K562 (cell line): ENCODE results near the gene CACNG8. TPM values are rescaled to one million over a fixed set of nuclear protein-coding genes. Genes with fewer than 3 reads are reported as not detected.

Source experiments
- ATAC-seq: fragments of 200-7000 bp; cut with Tn5 transposase; 3 replicates; pipeline ENCODE4 v1.9.1; 2020; ENCODE audit warnings: moderate library complexity
- BruUV-seq: library from RNA; stranded (reverse); fragments of 400-500 nt; replicated peaks from 2 replicates; lab custom pipeline; 2021; lab: Mats Ljungman, UMichigan
- CTCF ChIA-PET: fragments of 300-600 bp; formaldehyde crosslinking; extraction: SDS; loops from one replicate; lab custom pipeline; 2021; ENCODE audit warnings: low intra/inter-chr PET ratio; lab: Yijun Ruan, JAX
- POLR2A ChIA-PET: fragments of 300-600, 350-650 bp; sonication (Branson Sonifier 250); formaldehyde crosslinking; extraction: SDS; loops from one replicate; lab custom pipeline; 2021; ENCODE audit warnings: antibody characterized with exemption, inconsistent platforms; lab: Yijun Ruan, JAX
- DNase-seq, 4 experiments: peaks; one replicate each; pipeline versions ENCODE4 v3.0.0 to v3.0.0-alpha.2; 2011 to 2018; ENCODE audit warnings: low spot score in 3 of 4, mixed read lengths in 3 of 4; ENCODE audit errors: extremely low read depth in 1 of 4
- FAIRE-seq: peaks from 2 replicates; lab custom pipeline; 2011; peaks lifted over from hg19 to GRCh38; lab: Jason Lieb, UNC
- H2AFZ ChIP-seq: 2 replicates; pipeline ENCODE4 v1.6.0; 2011; ENCODE audit warnings: low read depth, low read length, control low read depth, inconsistent platforms
- H3K27ac ChIP-seq: fragments of 200-600 bp; 3 replicates; pipeline ENCODE4 v1.8.0; 2011; ENCODE audit warnings: low read depth, mild to moderate bottlenecking, control low read depth, inconsistent platforms, low read length, moderate library complexity, mixed read lengths; ENCODE audit errors: extremely low read depth
- H3K27me3 ChIP-seq, 2 experiments: fragments of 300-600 bp in 1 of 2; 2 replicates in 1 of 2; 3 replicates in 1 of 2; pipeline versions ENCODE4 v1.6.0 to v1.8.0; 2011; ENCODE audit warnings: inconsistent platforms in 2 of 2, low read length in 2 of 2, mild to moderate bottlenecking in 1 of 2, mixed read lengths in 1 of 2, moderate library complexity in 1 of 2; ENCODE audit not compliant: control insufficient read depth in 2 of 2, insufficient read depth in 2 of 2
- H3K36me3 ChIP-seq: fragments of 300-600 bp; 3 replicates; pipeline ENCODE4 v1.8.0; 2011; ENCODE audit warnings: mild to moderate bottlenecking, low read length, inconsistent platforms; ENCODE audit not compliant: control insufficient read depth, insufficient read depth
- H3K4me1 ChIP-seq, 2 experiments: fragments of 200-600 bp in 1 of 2; replicated peaks in 1 of 2; 2 replicates in 1 of 2; 3 replicates in 1 of 2; pipeline versions ENCODE4 v1.5.1 to v1.8.0; 2011; ENCODE audit warnings: inconsistent platforms in 2 of 2, low read length in 2 of 2, mild to moderate bottlenecking in 1 of 2, mixed read lengths in 1 of 2, moderate library complexity in 1 of 2; ENCODE audit not compliant: control insufficient read depth in 2 of 2, insufficient read depth in 2 of 2
- H3K4me2 ChIP-seq: 2 replicates; pipeline ENCODE4 v1.6.1; 2011; ENCODE audit warnings: low read length, control low read depth, inconsistent platforms, mixed read lengths; ENCODE audit not compliant: insufficient read depth
- H3K4me3 ChIP-seq: fragments of 200-600 bp; sonication (generic), shearing (Covaris generic); 2 replicates; pipeline ENCODE4 v1.5.1; 2016; ENCODE audit warnings: control low read depth, inconsistent platforms
- H3K79me2 ChIP-seq: fragments of 200-600 bp; 3 replicates; pipeline ENCODE4 v1.8.0; 2011; ENCODE audit warnings: low read length, inconsistent platforms; ENCODE audit not compliant: control insufficient read depth, insufficient read depth
- H3K9ac ChIP-seq, 2 experiments: 2 replicates each; pipeline versions ENCODE4 v1.6.0 to v1.6.1; 2011; ENCODE audit warnings: low read depth in 2 of 2, low read length in 2 of 2, control low read depth in 1 of 2, inconsistent platforms in 1 of 2, mild to moderate bottlenecking in 1 of 2, mixed read lengths in 1 of 2; ENCODE audit not compliant: insufficient read depth in 1 of 2
- H3K9me1 ChIP-seq: one replicate; pipeline ENCODE4 v1.6.0; 2011; ENCODE audit warnings: inconsistent platforms, mild to moderate bottlenecking, low read length, moderate library complexity; ENCODE audit not compliant: control insufficient read depth, insufficient read depth
- H3K9me3 ChIP-seq: replicated peaks from 2 replicates; pipeline ENCODE4 v1.5.1; 2011; ENCODE audit warnings: low read depth, low read length, inconsistent platforms; ENCODE audit not compliant: control insufficient read depth, insufficient read depth
- H4K20me1 ChIP-seq: replicated peaks from 2 replicates; pipeline ENCODE4 v1.6.1; 2011; ENCODE audit warnings: low read length, inconsistent platforms, mixed read lengths; ENCODE audit not compliant: control insufficient read depth, insufficient read depth
- ADNP ChIP-seq: fragments of 200-800 bp; sonication (Bioruptor generic); IDR thresholded peaks from 2 replicates; pipeline ENCODE4 v1.6.1; 2016; ENCODE audit warnings: missing genetic modification characterization, missing compliant biosample characterization
- ARNT ChIP-seq, 2 experiments: fragments of 450-650 bp; IDR thresholded peaks; 2 replicates each; pipeline ENCODE4 v1.6.1; 2016; ENCODE audit warnings: mild to moderate bottlenecking in 1 of 2
- ELF4 ChIP-seq: fragments of 450-650 bp; formaldehyde crosslinking; IDR thresholded peaks from 2 replicates; pipeline ENCODE4 v1.4.0; 2022; ENCODE audit warnings: missing genetic modification characterization
- EP400 ChIP-seq: fragments of 450-650 bp; IDR thresholded peaks from 2 replicates; pipeline ENCODE4 v1.6.1; 2017; ENCODE audit warnings: antibody characterized with exemption, mild to moderate bottlenecking, moderate library complexity
- JUN ChIP-seq, 2 experiments: sonication (generic) in 1 of 2; formaldehyde crosslinking in 1 of 2; IDR thresholded peaks; 2 replicates each; pipeline versions ENCODE4 v1.6.1 to v1.8.0; 2012 to 2022; ENCODE audit warnings: borderline replicate concordance in 2 of 2, mild to moderate bottlenecking in 2 of 2, improper control_type of control experiment in 1 of 2, low read depth in 1 of 2, low read length in 1 of 2, missing genetic modification reagents in 1 of 2
- SMAD3 ChIP-seq: fragments of 450-650 bp; formaldehyde crosslinking; conservative IDR thresholded peaks from 2 replicates; pipeline ENCODE4 v1.4.0; 2020; ENCODE audit warnings: mild to moderate bottlenecking
- SREBF1 ChIP-seq: fragments of 150-350 bp; IDR thresholded peaks from 2 replicates; pipeline ENCODE4 v1.6.1; 2014; ENCODE audit warnings: antibody characterized with exemption, low read depth, low read length, borderline replicate concordance
- ZNF282 ChIP-seq: sonication (generic); formaldehyde crosslinking; IDR thresholded peaks from 2 replicates; pipeline ENCODE4 v1.8.1; 2023; ENCODE audit warnings: missing genetic modification reagents
- ZNF668 ChIP-seq: fragments of 250-450 bp; sonication (Bioruptor Pico); IDR thresholded peaks from 2 replicates; pipeline ENCODE4 v1.8.0; 2022; ENCODE audit warnings: mild to moderate bottlenecking, inconsistent platforms
- WGBS: fragments of 100-300 bp; shearing (Covaris generic); methylation state at CpG from one replicate; pipeline ENCODE4 v1.1.6; 2016; ENCODE audit warnings: low coverage, mixed read lengths; ENCODE audit not compliant: insufficient coverage; ENCODE audit errors: missing lambda C conversion rate; 5-methylcytosine and 5-hydroxymethylcytosine counted together
- in situ Hi-C: fragments of 300-500 bp; cut with MboI; formaldehyde crosslinking; loops from 4 replicates; pipeline ENCODE4 v1.15.0; 2018; ENCODE audit warnings: inconsistent platforms, mixed read lengths
- intact Hi-C: fragments of 100-400 bp; cut with micrococcal nuclease; formaldehyde crosslinking; loops from 2 replicates; pipeline ENCODE4 v1.14.2; 2022
- polyA plus RNA-seq, 8 experiments: library from polyadenylated mRNA; depleted of rRNA in 4 of 8; stranded (reverse) in 5 of 8; unstranded in 3 of 8; fragments of >200 nt; fragmentation: Nextera tagmentation in 2 of 8; fragmentation: Illumina TruSeq in 1 of 8; extraction: Ambion mirVana in 2 of 8; extraction: Trizol in 1 of 8; gene quantifications; 2 replicates each; pipeline versions ENCODE4 v1.2.1 to v1.2.3, GENCODE V29; 2011 to 2014; ENCODE audit warnings: inconsistent platforms in 1 of 8, missing spikeins in 1 of 8
- total RNA-seq, 7 experiments: library from RNA; depleted of rRNA in 6 of 7; stranded (reverse); fragments of >200 nt in 6 of 7; fragmentation: Illumina TruSeq in 2 of 7; extraction: Trizol in 2 of 7; gene quantifications; 2 replicates each; pipeline versions ENCODE4 v1.2.1 to v1.2.3, GENCODE V29; 2011 to 2021; ENCODE audit warnings: low replicate concordance in 1 of 7
- TF ChIP-seq, protein P1 (sequence below): fragments of 200-600 bp; sonication (generic); IDR thresholded peaks from one replicate; pipeline ENCODE4 v1.6.1; 2012; ENCODE audit warnings: mild to moderate bottlenecking, low read depth, low read length, inconsistent platforms

Gene CACNG8
- total and polyA plus RNA-seq, 9 of the 15 experiments (the other 6 are each of a cell fraction or from before 2014, with no cell fraction given), result 0.02 to 0.05 TPM; not detected in 7

DNA sequence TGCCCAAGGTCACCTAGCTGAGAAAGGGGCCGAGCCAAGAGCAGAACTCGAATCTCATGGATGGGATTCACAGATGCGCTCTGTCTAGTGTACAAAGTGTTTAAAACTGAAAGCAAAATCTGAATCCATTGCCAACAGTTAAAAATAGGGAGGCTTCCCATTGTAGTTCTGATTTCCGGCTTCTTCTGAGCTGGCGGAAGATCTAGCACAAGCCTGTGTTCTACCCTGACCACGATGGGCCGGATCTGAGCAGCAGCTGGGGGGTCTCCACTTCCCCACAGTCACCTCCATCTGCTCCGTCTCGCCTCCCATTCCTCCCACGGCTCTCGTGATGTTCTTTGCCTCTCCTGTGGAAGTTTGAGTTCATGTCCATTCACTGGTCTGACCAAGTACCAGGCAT, 2.4 kb downstream of the CACNG8 start:
- 0 out of 2 replicates have a peak, but pooled peaks cover 2% of the 10 kb centered on the region for H4K20me1 ChIP-seq
- POLR2A ChIA-PET, result no interaction called here
- H2AFZ ChIP-seq, result no peak overlapping the region
- peaks cover 27 to 48% of the 10 kb centered on the region in 2 experiments; a peak in 4 of 5 replicates for H3K27me3 ChIP-seq
- no peak overlapping the region for H3K27ac ChIP-seq
- in situ Hi-C loops (no loop called here), intact Hi-C loops (no loop called here)
- H3K9ac ChIP-seq, result no peak overlapping the region
- CTCF ChIA-PET, result no interaction called here
- H3K4me1 ChIP-seq, result no peaks in the 10 kb centered on the region; a peak in 1 of 5 replicates
- no peak overlapping the region for H3K4me2 ChIP-seq
- FAIRE-seq (no peak), ATAC-seq (no peak), DNase-seq (no peak)
- BruUV-seq, result no TSS peak
- H3K9me1 ChIP-seq, result no peaks in the 10 kb centered on the region
- 3% methylated on average over 11 of the region's 11 CpGs for WGBS
- H3K9me3 ChIP-seq, result no peaks in the 10 kb centered on the region
- H3K79me2 ChIP-seq, result no peaks in the 10 kb centered on the region
- H3K36me3 ChIP-seq, result no peaks in the 10 kb centered on the region
- no peak overlapping the region for H3K4me3 ChIP-seq
- TF ChIP-seq SMAD3 (CRISPR knock-in tag) (no peak), EP400 (no peak), ELF4 (CRISPR knock-in tag) (no peak), ARNT (IDR thresholded peaks at IDR 0.05) (no peak), ZNF282 (CRISPR knock-in tag) (no peak), ZNF668 (CRISPR knock-in tag) (no peak), ADNP (no peak), JUN (IDR thresholded peaks at IDR 0.05; ENCODE audit: borderline replicate concordance, low read depth, low read length) (no peak), JUN (CRISPR knock-in tag; IDR thresholded peaks at IDR 0.05; ENCODE audit: borderline replicate concordance) (no peak), SREBF1 (no peak)
- TF ChIP-seq, protein P1, sequence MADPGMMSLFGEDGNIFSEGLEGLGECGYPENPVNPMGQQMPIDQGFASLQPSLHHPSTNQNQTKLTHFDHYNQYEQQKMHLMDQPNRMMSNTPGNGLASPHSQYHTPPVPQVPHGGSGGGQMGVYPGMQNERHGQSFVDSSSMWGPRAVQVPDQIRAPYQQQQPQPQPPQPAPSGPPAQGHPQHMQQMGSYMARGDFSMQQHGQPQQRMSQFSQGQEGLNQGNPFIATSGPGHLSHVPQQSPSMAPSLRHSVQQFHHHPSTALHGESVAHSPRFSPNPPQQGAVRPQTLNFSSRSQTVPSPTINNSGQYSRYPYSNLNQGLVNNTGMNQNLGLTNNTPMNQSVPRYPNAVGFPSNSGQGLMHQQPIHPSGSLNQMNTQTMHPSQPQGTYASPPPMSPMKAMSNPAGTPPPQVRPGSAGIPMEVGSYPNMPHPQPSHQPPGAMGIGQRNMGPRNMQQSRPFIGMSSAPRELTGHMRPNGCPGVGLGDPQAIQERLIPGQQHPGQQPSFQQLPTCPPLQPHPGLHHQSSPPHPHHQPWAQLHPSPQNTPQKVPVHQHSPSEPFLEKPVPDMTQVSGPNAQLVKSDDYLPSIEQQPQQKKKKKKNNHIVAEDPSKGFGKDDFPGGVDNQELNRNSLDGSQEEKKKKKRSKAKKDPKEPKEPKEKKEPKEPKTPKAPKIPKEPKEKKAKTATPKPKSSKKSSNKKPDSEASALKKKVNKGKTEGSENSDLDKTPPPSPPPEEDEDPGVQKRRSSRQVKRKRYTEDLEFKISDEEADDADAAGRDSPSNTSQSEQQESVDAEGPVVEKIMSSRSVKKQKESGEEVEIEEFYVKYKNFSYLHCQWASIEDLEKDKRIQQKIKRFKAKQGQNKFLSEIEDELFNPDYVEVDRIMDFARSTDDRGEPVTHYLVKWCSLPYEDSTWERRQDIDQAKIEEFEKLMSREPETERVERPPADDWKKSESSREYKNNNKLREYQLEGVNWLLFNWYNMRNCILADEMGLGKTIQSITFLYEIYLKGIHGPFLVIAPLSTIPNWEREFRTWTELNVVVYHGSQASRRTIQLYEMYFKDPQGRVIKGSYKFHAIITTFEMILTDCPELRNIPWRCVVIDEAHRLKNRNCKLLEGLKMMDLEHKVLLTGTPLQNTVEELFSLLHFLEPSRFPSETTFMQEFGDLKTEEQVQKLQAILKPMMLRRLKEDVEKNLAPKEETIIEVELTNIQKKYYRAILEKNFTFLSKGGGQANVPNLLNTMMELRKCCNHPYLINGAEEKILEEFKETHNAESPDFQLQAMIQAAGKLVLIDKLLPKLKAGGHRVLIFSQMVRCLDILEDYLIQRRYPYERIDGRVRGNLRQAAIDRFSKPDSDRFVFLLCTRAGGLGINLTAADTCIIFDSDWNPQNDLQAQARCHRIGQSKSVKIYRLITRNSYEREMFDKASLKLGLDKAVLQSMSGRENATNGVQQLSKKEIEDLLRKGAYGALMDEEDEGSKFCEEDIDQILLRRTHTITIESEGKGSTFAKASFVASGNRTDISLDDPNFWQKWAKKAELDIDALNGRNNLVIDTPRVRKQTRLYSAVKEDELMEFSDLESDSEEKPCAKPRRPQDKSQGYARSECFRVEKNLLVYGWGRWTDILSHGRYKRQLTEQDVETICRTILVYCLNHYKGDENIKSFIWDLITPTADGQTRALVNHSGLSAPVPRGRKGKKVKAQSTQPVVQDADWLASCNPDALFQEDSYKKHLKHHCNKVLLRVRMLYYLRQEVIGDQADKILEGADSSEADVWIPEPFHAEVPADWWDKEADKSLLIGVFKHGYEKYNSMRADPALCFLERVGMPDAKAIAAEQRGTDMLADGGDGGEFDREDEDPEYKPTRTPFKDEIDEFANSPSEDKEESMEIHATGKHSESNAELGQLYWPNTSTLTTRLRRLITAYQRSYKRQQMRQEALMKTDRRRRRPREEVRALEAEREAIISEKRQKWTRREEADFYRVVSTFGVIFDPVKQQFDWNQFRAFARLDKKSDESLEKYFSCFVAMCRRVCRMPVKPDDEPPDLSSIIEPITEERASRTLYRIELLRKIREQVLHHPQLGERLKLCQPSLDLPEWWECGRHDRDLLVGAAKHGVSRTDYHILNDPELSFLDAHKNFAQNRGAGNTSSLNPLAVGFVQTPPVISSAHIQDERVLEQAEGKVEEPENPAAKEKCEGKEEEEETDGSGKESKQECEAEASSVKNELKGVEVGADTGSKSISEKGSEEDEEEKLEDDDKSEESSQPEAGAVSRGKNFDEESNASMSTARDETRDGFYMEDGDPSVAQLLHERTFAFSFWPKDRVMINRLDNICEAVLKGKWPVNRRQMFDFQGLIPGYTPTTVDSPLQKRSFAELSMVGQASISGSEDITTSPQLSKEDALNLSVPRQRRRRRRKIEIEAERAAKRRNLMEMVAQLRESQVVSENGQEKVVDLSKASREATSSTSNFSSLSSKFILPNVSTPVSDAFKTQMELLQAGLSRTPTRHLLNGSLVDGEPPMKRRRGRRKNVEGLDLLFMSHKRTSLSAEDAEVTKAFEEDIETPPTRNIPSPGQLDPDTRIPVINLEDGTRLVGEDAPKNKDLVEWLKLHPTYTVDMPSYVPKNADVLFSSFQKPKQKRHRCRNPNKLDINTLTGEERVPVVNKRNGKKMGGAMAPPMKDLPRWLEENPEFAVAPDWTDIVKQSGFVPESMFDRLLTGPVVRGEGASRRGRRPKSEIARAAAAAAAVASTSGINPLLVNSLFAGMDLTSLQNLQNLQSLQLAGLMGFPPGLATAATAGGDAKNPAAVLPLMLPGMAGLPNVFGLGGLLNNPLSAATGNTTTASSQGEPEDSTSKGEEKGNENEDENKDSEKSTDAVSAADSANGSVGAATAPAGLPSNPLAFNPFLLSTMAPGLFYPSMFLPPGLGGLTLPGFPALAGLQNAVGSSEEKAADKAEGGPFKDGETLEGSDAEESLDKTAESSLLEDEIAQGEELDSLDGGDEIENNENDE, result no peak
